Fibroblast of villous mesenchyme (primary cell): Measurements from ENCODE around the gene ZNF343. TPM values are rescaled to one million over a fixed set of nuclear protein-coding genes. Genes with fewer than 3 reads are reported as not detected.
A peak's percentile ranks its signal among the peaks of the same experiment; 100 is the strongest.

Source experiments
- DNase-seq: peaks from one replicate; pipeline ENCODE4 v3.0.0-alpha.2; 2010; ENCODE audit warnings: low read depth
- H3K4me3 ChIP-seq: 2 replicates; pipeline ENCODE4 v1.5.1; 2011; ENCODE audit warnings: low read depth, mild to moderate bottlenecking, low read length
- CTCF ChIP-seq: IDR thresholded peaks from 2 replicates; pipeline ENCODE4 v1.5.1; 2012; ENCODE audit warnings: low read depth, mild to moderate bottlenecking, low read length; ENCODE audit not compliant: insufficient read depth
- total RNA-seq: library from RNA; depleted of rRNA; stranded (reverse); fragments of >200 nt; gene quantifications from 2 replicates; pipeline ENCODE4 v1.2.3, GENCODE V29; 2012

Gene ZNF343
- total RNA-seq, 1 donor: 10.4 TPM

GRCh38 chr20:2460752-2461424 is 47.8 kb downstream of the ZNF343 start:
- no peak for TF ChIP-seq CTCF
- DNase-seq: peak; percentile 40
- H3K4me3 ChIP-seq: no peak overlapping the region

GRCh38 chr20:2459981-2460751 is 48.5 kb downstream of the ZNF343 start:
- TF ChIP-seq CTCF: no peak
- no peak for DNase-seq

GRCh38 chr20:2458919-2459499 is 49.7 kb downstream of the ZNF343 start:
- no peak for DNase-seq
- H3K4me3 ChIP-seq: no peak overlapping the region
- no peak for TF ChIP-seq CTCF

More at GRCh38 chr20:2459981-2460751, 48.5 kb downstream of the ZNF343 start:
- no peak overlapping the region for H3K4me3 ChIP-seq

GRCh38 chr20:2455771-2456497 is 52.8 kb downstream of the ZNF343 start:
- no peak for DNase-seq

GRCh38 chr20:2453792-2454191 is 54.9 kb downstream of the ZNF343 start:
- no peak overlapping the region for H3K4me3 ChIP-seq
- no peak for TF ChIP-seq CTCF
- DNase-seq: no peak

More at GRCh38 chr20:2455771-2456497, 52.8 kb downstream of the ZNF343 start:
- no peak overlapping the region for H3K4me3 ChIP-seq
- no peak for TF ChIP-seq CTCF

GRCh38 chr20:2451939-2452732 is 56.6 kb downstream of the ZNF343 start:
- peak; percentile 78 for DNase-seq
- peak; percentile 97 for TF ChIP-seq CTCF
- H3K4me3 ChIP-seq: no peak overlapping the region
